ENCODE results near the gene MIGA2.

DNA sequence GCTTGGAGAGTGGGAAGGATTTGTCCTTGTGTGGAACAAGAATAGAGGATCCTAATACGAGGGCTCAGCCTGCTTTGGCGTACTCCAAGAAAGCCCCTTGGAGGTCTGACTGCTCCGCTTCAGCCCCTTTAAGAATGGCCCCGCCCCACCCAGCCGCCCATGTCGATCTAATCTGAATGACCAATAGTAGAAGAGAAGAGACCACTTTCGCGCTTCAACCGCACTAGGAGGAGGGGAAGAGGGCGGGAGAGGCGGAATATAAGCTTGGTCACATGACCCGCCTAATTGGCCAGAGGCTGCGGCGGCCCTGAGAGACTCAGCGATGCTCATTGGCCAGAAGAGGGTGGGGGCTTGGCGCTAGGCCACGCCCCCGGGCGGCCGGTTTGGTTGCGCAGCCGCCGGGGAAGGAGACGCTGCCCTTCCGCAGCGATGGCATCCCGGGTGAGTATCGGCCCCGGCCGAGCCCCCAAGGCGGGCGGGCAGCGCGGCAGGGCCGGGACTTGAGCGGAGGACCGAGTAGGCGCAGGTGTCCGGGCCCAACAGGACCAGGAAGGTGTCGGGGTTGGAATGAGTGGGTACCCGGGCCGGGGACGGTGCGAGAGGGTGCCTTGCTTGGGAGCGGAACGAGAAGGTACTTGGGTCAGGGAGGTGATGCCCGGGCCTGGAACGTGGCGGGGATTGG, at the start of gene MIGA2:
- TF ChIP-seq POLR2A (IDR thresholded peaks at IDR 0.05; ENCODE audit: low read depth, low read length) (peak; percentile 90), RAD21 (IDR thresholded peaks at IDR 0.05; ENCODE audit: low read length) (no peak), MAZ (IDR thresholded peaks at IDR 0.05; ENCODE audit: borderline replicate concordance, low read depth, low read length) (peak; percentile 86; the same call in 1 of the 2 replicates), MAFK (IDR thresholded peaks at IDR 0.05; ENCODE audit: low read depth, low read length) (no peak), CEBPB (IDR thresholded peaks at IDR 0.05; ENCODE audit: low read depth, low read length) (peak; percentile 61), RCOR1 (IDR thresholded peaks at IDR 0.05; ENCODE audit: insufficient replicate concordance, low read length) (no peak), RFX5 (IDR thresholded peaks at IDR 0.05; ENCODE audit: low read depth, low read length) (no peak), MXI1 (IDR thresholded peaks at IDR 0.05; ENCODE audit: borderline replicate concordance, low read depth, low read length) (peak; percentile 59; the same call in 1 of the 2 replicates), NFE2L2 (IDR thresholded peaks at IDR 0.05; ENCODE audit: low read depth, low read length) (no peak), SMC3 (IDR thresholded peaks at IDR 0.05; ENCODE audit: low read depth, low read length) (no peak)
- TF ChIP-seq, protein P1, sequence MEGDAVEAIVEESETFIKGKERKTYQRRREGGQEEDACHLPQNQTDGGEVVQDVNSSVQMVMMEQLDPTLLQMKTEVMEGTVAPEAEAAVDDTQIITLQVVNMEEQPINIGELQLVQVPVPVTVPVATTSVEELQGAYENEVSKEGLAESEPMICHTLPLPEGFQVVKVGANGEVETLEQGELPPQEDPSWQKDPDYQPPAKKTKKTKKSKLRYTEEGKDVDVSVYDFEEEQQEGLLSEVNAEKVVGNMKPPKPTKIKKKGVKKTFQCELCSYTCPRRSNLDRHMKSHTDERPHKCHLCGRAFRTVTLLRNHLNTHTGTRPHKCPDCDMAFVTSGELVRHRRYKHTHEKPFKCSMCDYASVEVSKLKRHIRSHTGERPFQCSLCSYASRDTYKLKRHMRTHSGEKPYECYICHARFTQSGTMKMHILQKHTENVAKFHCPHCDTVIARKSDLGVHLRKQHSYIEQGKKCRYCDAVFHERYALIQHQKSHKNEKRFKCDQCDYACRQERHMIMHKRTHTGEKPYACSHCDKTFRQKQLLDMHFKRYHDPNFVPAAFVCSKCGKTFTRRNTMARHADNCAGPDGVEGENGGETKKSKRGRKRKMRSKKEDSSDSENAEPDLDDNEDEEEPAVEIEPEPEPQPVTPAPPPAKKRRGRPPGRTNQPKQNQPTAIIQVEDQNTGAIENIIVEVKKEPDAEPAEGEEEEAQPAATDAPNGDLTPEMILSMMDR (conservative IDR thresholded peaks at IDR 0.05; ENCODE audit: low read depth, low read length): no peak
- TF ChIP-seq, protein P2, sequence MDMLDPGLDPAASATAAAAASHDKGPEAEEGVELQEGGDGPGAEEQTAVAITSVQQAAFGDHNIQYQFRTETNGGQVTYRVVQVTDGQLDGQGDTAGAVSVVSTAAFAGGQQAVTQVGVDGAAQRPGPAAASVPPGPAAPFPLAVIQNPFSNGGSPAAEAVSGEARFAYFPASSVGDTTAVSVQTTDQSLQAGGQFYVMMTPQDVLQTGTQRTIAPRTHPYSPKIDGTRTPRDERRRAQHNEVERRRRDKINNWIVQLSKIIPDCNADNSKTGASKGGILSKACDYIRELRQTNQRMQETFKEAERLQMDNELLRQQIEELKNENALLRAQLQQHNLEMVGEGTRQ (IDR thresholded peaks at IDR 0.05; ENCODE audit: low read depth, low read length): peak; percentile 96

Data from IMR-90 (cell line).